ENCODE results near the gene XPNPEP2. TPM values are rescaled to one million over a fixed set of nuclear protein-coding genes. Genes with fewer than 3 reads are reported as not detected.

XPNPEP2 gene
- total and polyA plus RNA-seq, 4 donors, result 0.87 to 4.1 (median 2.3) TPM

DNA sequence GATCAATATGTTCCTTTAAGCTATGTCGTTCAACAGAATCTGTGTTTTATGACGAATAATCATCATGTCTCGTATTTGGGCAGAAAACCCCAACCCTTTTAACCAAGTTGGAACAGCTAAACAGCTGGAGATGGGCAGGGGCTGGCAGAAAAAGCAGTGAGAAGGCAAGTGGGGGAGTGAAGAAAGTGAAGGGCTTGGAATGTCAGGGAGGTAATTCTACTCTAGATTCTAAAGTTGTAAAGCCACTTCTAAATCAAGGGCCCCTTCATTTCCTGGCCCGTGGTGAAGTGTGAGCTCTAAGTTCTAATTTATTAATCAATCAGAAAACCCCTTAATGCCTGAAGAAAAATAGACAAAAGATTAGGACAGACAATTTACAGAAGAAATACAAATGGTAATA is 61.4 kb downstream of the XPNPEP2 start:
- Histone ChIP-seq H3K27ac (ENCODE audit: low read depth, low read length) (no peak overlapping the region), H3K4me1 (ENCODE audit: control insufficient read depth, insufficient read depth, low read length) (no peaks in the 10 kb centered on the region), H3K27me3 (ENCODE audit: control insufficient read depth, insufficient read depth, low read length) (peaks cover 3% of the 10 kb centered on the region), H3K4me3 (ENCODE audit: low read depth, low read length) (no peak overlapping the region), H3K9me3 (ENCODE audit: control insufficient read depth, insufficient read depth, low read length) (no peaks in the 10 kb centered on the region), H3K36me3 (ENCODE audit: control insufficient read depth, insufficient read depth, low read length) (peaks cover 5% of the 10 kb centered on the region)
- no CpG with 5 or more reads among the region's 4 CpGs for WGBS (ENCODE audit: insufficient coverage)
- DNase-seq (ENCODE audit: low read depth in 4 of 6, low spot score in 6 of 6), result no peak

GRCh38 chrX:129802863-129803262 is 64.1 kb downstream of the XPNPEP2 start:
- no CpG with 5 or more reads among the region's 1 CpG for WGBS (ENCODE audit: insufficient coverage)
- no peaks in the 10 kb centered on the region for H3K9me3 ChIP-seq (ENCODE audit: control insufficient read depth, insufficient read depth, low read length)
- H3K4me1 ChIP-seq (ENCODE audit: control insufficient read depth, insufficient read depth, low read length), result no peaks in the 10 kb centered on the region
- H3K36me3 ChIP-seq (ENCODE audit: control insufficient read depth, insufficient read depth, low read length), result peaks cover 8% of the 10 kb centered on the region
- H3K27ac ChIP-seq (ENCODE audit: low read depth, low read length), result no peak overlapping the region
- no peak overlapping the region for H3K4me3 ChIP-seq (ENCODE audit: low read depth, low read length)
- peak in 2 of 6 donors; percentile 46 to 49 for DNase-seq (ENCODE audit: low read depth in 4 of 6, low spot score in 6 of 6)
- peaks cover 3% of the 10 kb centered on the region for H3K27me3 ChIP-seq (ENCODE audit: control insufficient read depth, insufficient read depth, low read length)

DNA sequence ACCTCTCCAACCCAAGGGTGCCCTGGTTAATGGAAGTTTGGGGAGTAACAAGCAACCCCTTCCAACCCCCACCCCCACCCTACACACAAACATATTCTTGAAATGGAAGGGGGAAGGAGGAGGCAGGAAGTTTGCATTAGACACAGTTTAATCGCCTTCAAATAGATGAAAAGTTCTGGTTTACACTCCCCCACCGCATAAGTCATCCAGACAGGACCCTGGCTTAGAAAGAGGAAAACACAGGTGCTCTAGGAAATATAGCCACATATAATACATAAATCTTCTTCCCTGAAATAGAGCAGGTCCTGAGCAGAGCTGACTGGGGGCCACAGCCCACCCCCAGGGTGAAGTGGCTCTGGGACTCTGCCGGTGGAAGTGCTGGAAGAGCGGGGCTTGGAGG is 66.0 kb downstream of the XPNPEP2 start:
- H3K4me3 ChIP-seq (ENCODE audit: low read depth, low read length), result no peak overlapping the region
- H3K9me3 ChIP-seq (ENCODE audit: control insufficient read depth, insufficient read depth, low read length), result no peaks in the 10 kb centered on the region
- peaks cover 3% of the 10 kb centered on the region for H3K27me3 ChIP-seq (ENCODE audit: control insufficient read depth, insufficient read depth, low read length)
- 82% methylated on average over 2 of the region's 4 CpGs for WGBS (ENCODE audit: insufficient coverage)
- H3K36me3 ChIP-seq (ENCODE audit: control insufficient read depth, insufficient read depth, low read length), result peaks cover 10% of the 10 kb centered on the region
- H3K4me1 ChIP-seq (ENCODE audit: control insufficient read depth, insufficient read depth, low read length), result no peaks in the 10 kb centered on the region
- no peak for DNase-seq (ENCODE audit: low read depth in 4 of 6, low spot score in 6 of 6)
- no peak overlapping the region for H3K27ac ChIP-seq (ENCODE audit: low read depth, low read length)

- no peaks in the 10 kb centered on the region for H3K9me3 ChIP-seq (ENCODE audit: control insufficient read depth, insufficient read depth, low read length)
- no peak overlapping the region for H3K4me3 ChIP-seq (ENCODE audit: low read depth, low read length)
- H3K27me3 ChIP-seq (ENCODE audit: control insufficient read depth, insufficient read depth, low read length), result peaks cover 3% of the 10 kb centered on the region
- no peak overlapping the region for H3K27ac ChIP-seq (ENCODE audit: low read depth, low read length)
- WGBS (ENCODE audit: insufficient coverage), result no CpG with 5 or more reads among the region's 2 CpGs
- H3K4me1 ChIP-seq (ENCODE audit: control insufficient read depth, insufficient read depth, low read length), result no peaks in the 10 kb centered on the region
- peaks cover 14% of the 10 kb centered on the region for H3K36me3 ChIP-seq (ENCODE audit: control insufficient read depth, insufficient read depth, low read length)
- no peak for DNase-seq (ENCODE audit: low read depth in 4 of 6, low spot score in 6 of 6)
These were observed 69.5 kb downstream of the XPNPEP2 start for GRCh38 chrX:129808158-129808828.

GRCh38 chrX:129808829-129809796 is 70.3 kb downstream of the XPNPEP2 start:
- 100% methylated on average over 3 of the region's 7 CpGs for WGBS (ENCODE audit: insufficient coverage)
- no peak overlapping the region for H3K4me3 ChIP-seq (ENCODE audit: low read depth, low read length)

DNA sequence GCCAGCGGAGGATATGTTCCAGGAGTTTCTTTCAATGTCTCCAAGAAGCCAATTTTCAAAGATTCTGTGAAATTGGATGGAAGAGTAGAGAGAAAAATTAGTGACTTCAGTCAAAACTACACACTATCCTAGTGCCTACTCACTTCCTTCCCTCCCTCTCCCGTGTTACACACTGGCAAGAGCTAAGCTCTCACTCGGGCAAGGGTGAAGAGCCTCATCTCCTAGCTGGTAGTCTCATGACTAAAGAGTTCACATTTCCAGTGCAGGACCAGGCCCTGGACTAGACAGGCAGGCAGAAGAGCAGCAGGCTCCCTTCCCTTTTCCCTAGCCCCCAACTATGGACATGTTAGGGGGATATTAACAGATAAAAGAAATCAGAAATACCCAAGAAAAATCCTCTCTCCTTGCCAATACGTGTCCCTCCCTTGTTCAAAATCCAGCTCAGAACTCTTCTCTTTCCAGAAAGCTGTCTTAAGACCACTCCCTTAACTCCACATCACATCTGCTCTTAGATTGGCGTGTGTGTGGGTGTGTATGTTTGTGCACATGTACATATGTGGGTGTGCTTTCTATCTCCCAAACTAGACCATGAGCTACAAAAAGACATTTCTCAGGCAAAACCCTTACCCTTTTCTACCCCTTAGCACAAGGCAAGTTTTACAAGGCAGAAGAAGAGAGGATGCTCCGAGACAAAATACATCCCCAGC is 75.0 kb downstream of the XPNPEP2 start:
- H3K27ac ChIP-seq (ENCODE audit: low read depth, low read length), result no peak overlapping the region
- WGBS (ENCODE audit: insufficient coverage), result 93% methylated on average over 3 of the region's 6 CpGs
- DNase-seq (ENCODE audit: low read depth in 4 of 6, low spot score in 6 of 6), result peak in 1 of 6 donors; percentile 36

More at GRCh38 chrX:129808829-129809796, 70.3 kb downstream of the XPNPEP2 start:
- no peak overlapping the region for H3K27ac ChIP-seq (ENCODE audit: low read depth, low read length)
- H3K4me1 ChIP-seq (ENCODE audit: control insufficient read depth, insufficient read depth, low read length), result no peaks in the 10 kb centered on the region
- no peaks in the 10 kb centered on the region for H3K9me3 ChIP-seq (ENCODE audit: control insufficient read depth, insufficient read depth, low read length)
- no peaks in the 10 kb centered on the region for H3K27me3 ChIP-seq (ENCODE audit: control insufficient read depth, insufficient read depth, low read length)
- DNase-seq (ENCODE audit: low read depth in 4 of 6, low spot score in 6 of 6), result no peak
- H3K36me3 ChIP-seq (ENCODE audit: control insufficient read depth, insufficient read depth, low read length), result peaks cover 14% of the 10 kb centered on the region

GRCh38 chrX:129818123-129818522 is 79.3 kb downstream of the XPNPEP2 start:
- no peaks in the 10 kb centered on the region for H3K36me3 ChIP-seq (ENCODE audit: control insufficient read depth, insufficient read depth, low read length)
- no peaks in the 10 kb centered on the region for H3K27me3 ChIP-seq (ENCODE audit: control insufficient read depth, insufficient read depth, low read length)
- no peak overlapping the region for H3K27ac ChIP-seq (ENCODE audit: low read depth, low read length)
- no peak for DNase-seq (ENCODE audit: low read depth in 4 of 6, low spot score in 6 of 6)
- no CpG with 5 or more reads among the region's 2 CpGs for WGBS (ENCODE audit: insufficient coverage)
- no peak overlapping the region for H3K4me3 ChIP-seq (ENCODE audit: low read depth, low read length)
- no peaks in the 10 kb centered on the region for H3K9me3 ChIP-seq (ENCODE audit: control insufficient read depth, insufficient read depth, low read length)
- H3K4me1 ChIP-seq (ENCODE audit: control insufficient read depth, insufficient read depth, low read length), result no peaks in the 10 kb centered on the region

More for the DNA sequence above, 75.0 kb downstream of the XPNPEP2 start:
- Histone ChIP-seq H3K36me3 (ENCODE audit: control insufficient read depth, insufficient read depth, low read length) (peaks cover 6% of the 10 kb centered on the region), H3K4me3 (ENCODE audit: low read depth, low read length) (no peak overlapping the region), H3K4me1 (ENCODE audit: control insufficient read depth, insufficient read depth, low read length) (no peaks in the 10 kb centered on the region), H3K27me3 (ENCODE audit: control insufficient read depth, insufficient read depth, low read length) (no peaks in the 10 kb centered on the region), H3K9me3 (ENCODE audit: control insufficient read depth, insufficient read depth, low read length) (no peaks in the 10 kb centered on the region)

Small RNA genes within 50 kb of the gene (small RNA-seq; reads per million reads assigned to genes)
- gene RF00017 (ENCODE audit: low replicate concordance), result not detected

Other genes starting within 250 kb of the XPNPEP2 start
- 100 to 1,000 TPM in 1 of 2 donors, 10 to 100 TPM in 1; 77.5 to 115 TPM for gene SMARCA1, start 215.5 kb upstream of the XPNPEP2 start, total RNA-seq
- 10 to 100 TPM; 50.0 to 62.4 TPM for gene SMARCA1, start 215.5 kb upstream of the XPNPEP2 start, polyA plus RNA-seq (ENCODE audit: insufficient read length in 2 of 2)
- 10 to 100 TPM; 25.5 to 37.2 TPM for gene OCRL, start 198.7 kb upstream of the XPNPEP2 start, total RNA-seq
- 10 to 100 TPM; 32.8 to 34.6 TPM for gene OCRL, start 198.7 kb upstream of the XPNPEP2 start, polyA plus RNA-seq (ENCODE audit: insufficient read length in 2 of 2)
- 1 to 10 TPM; 4.7 to 5.3 TPM for gene APLN, start 84.0 kb upstream of the XPNPEP2 start, total RNA-seq
- 10 to 100 TPM; 10.3 to 12.2 TPM for gene APLN, start 84.0 kb upstream of the XPNPEP2 start, polyA plus RNA-seq (ENCODE audit: insufficient read length in 2 of 2)
- gene SASH3, start 41.0 kb downstream of the XPNPEP2 start, total RNA-seq, result 1 to 10 TPM; 4.8 to 8.2 TPM
- gene SASH3, start 41.0 kb downstream of the XPNPEP2 start, polyA plus RNA-seq (ENCODE audit: insufficient read length in 2 of 2), result 1 to 10 TPM; 4.9 to 5.6 TPM
- gene ZDHHC9, start 104.9 kb downstream of the XPNPEP2 start, total RNA-seq, result 10 to 100 TPM; 36.4 to 68.4 TPM
- 10 to 100 TPM; 90.3 to 96.7 TPM for gene ZDHHC9, start 104.9 kb downstream of the XPNPEP2 start, polyA plus RNA-seq (ENCODE audit: insufficient read length in 2 of 2)
- 10 to 100 TPM in 1 of 2 donors, 1 to 10 TPM in 1; 9.5 to 14.7 TPM for gene UTP14A, start 167.2 kb downstream of the XPNPEP2 start, total RNA-seq
- gene UTP14A, start 167.2 kb downstream of the XPNPEP2 start, polyA plus RNA-seq (ENCODE audit: insufficient read length in 2 of 2), result 10 to 100 TPM; 13.1 to 15.0 TPM
- 1 to 10 TPM; 4.8 to 5.2 TPM for gene BCORL1, start 243.7 kb downstream of the XPNPEP2 start, total RNA-seq
- gene BCORL1, start 243.7 kb downstream of the XPNPEP2 start, polyA plus RNA-seq (ENCODE audit: insufficient read length in 2 of 2), result 10 to 100 TPM; 13.8 to 15.5 TPM

Measured in spinal cord (tissue), 10 donors.